Activated CD4-positive, alpha-beta T cell treated with anti-CD3 and anti-CD28 coated beads, Interleukin-2, amount 10 ng/mL, durations not matched to agents 24 days and 14 days (primary cell): Measurements from ENCODE around the gene CUX1. TPM values are rescaled to one million over a fixed set of nuclear protein-coding genes. Genes with fewer than 3 reads are reported as not detected.
"Not testable (repeated sequence)": the region's sequence is repeated elsewhere in the genome, so short reads cannot be mapped to it uniquely, and the experiment has no call there.

Experiments used
- DNase-seq: peaks from one replicate; pipeline ENCODE4 v3.0.0; 2022
- H3K27ac Mint-ChIP-seq: one replicate; pipeline ENCODE4 v1.8.0; 2022; ENCODE audit warnings: mild to moderate bottlenecking, mixed read lengths
- H3K27me3 Mint-ChIP-seq: one replicate; pipeline ENCODE4 v1.8.0; 2022; ENCODE audit warnings: mixed read lengths
- H3K36me3 Mint-ChIP-seq: one replicate; pipeline ENCODE4 v1.8.0; 2022; ENCODE audit warnings: low read depth, mild to moderate bottlenecking, mixed read lengths
- H3K4me1 Mint-ChIP-seq: one replicate; pipeline ENCODE4 v1.8.0; 2021; ENCODE audit warnings: mixed read lengths
- H3K4me3 Mint-ChIP-seq: one replicate; pipeline ENCODE4 v1.8.0; 2022; ENCODE audit warnings: mild to moderate bottlenecking, moderate library complexity, mixed read lengths
- H3K9me3 Mint-ChIP-seq: one replicate; pipeline ENCODE4 v1.8.0; 2021; ENCODE audit warnings: mixed read lengths
- intact Hi-C: fragments of 100-400 bp; cut with micrococcal nuclease; formaldehyde crosslinking; loops from one replicate; pipeline ENCODE4 v1.15.1; 2023
- total RNA-seq: library from RNA; stranded (reverse); gene quantifications from 2 replicates; pipeline ENCODE4 v1.2.3, GENCODE V29; 2022

The CUX1 gene
- total RNA-seq, 1 donor from 2014 or later: 31.5 TPM

DNA sequence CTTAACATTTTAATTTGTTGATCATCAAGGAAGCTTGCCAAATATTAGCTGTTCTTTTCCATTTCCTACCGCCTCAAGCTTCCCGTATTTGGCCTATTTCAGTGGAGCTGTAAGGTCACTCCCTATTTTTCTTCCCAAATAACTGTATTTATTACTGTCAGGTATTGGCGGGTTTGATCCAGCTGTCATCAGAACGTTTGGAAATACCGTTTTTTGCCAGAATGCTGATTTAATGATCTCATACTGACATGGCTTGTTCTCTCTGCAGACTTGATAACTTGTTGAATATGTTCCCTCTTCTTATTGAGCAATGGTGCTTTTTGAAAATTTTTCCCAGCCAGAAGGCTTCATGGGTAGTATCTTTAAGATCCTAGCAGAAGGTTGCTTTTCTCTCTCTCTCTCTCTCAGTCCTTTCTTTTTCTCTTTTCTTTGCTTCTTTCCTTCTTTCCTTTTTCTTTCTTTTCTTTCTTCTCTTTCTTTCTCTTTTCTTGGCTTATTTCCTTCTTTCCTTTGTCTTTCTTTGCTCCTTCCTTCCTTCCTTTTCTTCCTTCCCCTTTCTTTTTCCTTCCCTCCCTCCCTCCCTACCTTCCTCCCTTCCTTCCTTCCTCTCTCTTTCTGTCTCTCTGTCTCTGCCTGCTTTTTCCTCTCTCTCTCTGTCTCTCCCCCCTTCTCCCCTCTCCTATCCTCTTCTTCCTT, 42.1 kb downstream of the CUX1 start:
- Mint-ChIP-seq H3K27ac (no peak overlapping the region), H3K27me3 (no peaks in the 10 kb centered on the region), H3K4me1 (peaks cover 25% of the 10 kb centered on the region), H3K9me3 (no peaks in the 10 kb centered on the region), H3K4me3 (no peak overlapping the region), H3K36me3 (no peaks in the 10 kb centered on the region)
- no peak for DNase-seq
- intact Hi-C loops: loop anchor here (5.0 kb wide), 1 partner anchor 117 kb away; no protein-coding TSS in a partner anchor

DNA sequence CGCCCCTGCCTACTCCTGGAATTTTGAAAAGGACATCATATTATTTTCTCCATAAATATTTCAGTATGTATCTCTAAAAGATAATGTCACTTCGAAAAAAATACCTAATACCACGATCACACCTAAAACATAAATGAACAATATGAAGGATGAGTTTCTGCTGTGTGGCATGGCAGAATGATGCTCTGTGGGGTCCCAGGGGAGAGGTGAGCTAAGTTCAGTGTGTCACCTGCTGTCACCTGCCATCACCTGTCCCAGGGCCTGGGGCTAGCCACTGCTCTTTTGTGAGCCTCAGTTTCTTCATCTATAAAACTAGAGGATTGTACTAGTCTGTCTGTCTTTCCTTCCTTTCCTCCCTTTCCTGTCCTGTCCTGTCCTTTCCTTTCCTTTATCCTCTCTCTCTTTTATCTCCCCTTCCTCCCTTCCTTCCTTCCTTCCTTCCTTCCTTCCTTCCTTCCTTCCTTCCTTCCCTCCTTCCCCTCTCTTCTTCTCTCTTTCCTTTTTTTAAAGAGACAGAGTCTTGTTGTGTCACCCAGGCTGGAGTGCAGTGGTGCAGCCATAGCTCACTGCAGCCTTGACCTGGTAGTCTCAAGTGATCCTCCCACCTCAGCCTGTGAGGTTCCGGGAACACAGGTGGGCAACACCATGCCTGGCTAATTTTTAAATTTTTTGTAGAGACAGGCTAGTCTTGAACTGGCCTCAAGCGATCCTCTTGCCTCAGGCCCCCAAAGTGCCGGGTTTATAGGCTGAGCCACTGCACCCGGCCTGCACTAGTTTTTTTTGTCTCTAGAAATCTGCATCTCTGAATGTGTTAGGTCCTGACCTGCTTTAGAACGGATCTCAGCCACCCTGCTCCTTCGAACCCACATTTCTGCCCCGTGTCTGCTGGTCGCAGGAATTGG, 43.1 kb downstream of the CUX1 start:
- no peaks in the 10 kb centered on the region for H3K36me3 Mint-ChIP-seq
- no peak overlapping the region for H3K4me3 Mint-ChIP-seq
- H3K27me3 Mint-ChIP-seq: no peaks in the 10 kb centered on the region
- intact Hi-C loops: no loop called here
- DNase-seq: no peak
- H3K27ac Mint-ChIP-seq: no peak overlapping the region
- H3K4me1 Mint-ChIP-seq: peaks cover 18% of the 10 kb centered on the region
- no peaks in the 10 kb centered on the region for H3K9me3 Mint-ChIP-seq

DNA sequence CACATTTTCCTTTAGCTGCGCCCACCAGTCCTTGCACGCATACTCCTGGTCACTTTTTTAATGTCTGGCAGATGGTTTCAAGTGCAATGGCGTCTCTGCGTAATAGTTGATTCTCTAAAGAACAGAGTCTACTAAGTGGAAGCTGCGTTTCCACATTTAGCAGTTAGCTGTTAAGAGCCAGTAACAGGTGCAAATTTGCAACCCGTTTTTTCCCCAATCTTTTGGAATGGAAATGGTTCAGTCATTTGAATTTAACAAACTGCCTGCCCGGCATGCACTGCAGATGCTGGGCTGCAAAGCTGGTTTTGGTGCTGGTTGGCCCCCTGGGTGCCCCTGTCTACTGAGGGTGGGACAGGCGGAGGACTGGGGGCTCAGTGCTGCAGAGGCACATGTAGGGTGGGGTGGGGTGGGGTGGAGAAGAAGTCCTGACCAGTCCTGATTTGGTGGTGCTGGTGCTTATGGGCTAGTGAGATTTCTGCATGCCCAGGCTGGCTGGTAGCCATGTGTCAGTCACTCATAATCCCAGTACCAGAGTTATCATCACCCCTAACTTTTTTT, 43.9 kb downstream of the CUX1 start:
- H3K4me3 Mint-ChIP-seq: no peak overlapping the region
- DNase-seq: no peak
- intact Hi-C loops: no loop called here
- H3K9me3 Mint-ChIP-seq: no peaks in the 10 kb centered on the region
- no peak overlapping the region for H3K27ac Mint-ChIP-seq
- no peaks in the 10 kb centered on the region for H3K27me3 Mint-ChIP-seq
- no peaks in the 10 kb centered on the region for H3K36me3 Mint-ChIP-seq
- H3K4me1 Mint-ChIP-seq: peaks cover 16% of the 10 kb centered on the region

DNA sequence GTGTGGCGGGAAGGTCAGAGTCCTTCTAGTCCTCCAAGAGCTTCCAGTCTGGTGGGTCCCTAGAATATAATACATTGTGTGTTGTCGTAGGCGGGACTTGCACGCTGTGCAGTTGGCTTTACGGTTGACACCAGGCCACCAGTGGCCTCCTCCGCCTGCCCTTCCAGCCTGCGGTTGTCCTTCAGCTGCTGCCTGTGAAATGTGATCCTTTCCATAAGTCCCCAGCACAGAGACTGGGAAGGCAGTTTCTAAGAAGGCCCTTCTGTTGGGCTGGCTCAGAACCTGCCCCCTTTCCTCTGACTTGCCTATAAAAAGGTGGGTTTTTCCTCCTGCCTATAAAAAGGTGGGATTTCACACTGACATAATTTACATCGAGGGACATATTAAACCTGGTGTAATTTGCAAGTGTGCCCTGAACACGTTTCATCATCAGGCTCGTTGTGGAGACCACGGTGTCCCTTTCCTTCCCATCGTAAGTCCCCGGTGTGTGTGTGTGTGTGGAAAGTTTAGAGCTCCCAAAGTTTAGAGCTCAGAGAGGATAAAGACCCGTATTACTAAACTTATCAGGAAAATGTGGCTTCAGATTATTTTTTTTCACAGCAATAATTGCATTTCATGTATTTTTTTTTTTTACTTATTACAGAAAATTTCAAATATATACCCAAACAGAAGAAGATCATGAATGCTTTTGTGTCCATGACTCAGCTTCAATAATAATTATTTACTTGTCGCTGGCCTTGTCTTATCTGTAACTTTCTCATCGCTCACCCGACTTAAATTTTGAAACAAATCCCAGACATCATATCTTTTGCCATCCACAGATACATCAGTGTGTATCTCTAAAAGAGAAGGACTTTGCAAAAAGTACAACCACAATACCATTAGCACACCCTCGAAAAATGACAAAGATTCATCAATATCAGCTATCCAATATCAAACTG, 45.1 kb downstream of the CUX1 start:
- Mint-ChIP-seq H3K27me3 (no peaks in the 10 kb centered on the region), H3K4me3 (no peak overlapping the region), H3K9me3 (no peaks in the 10 kb centered on the region), H3K27ac (no peak overlapping the region), H3K36me3 (no peaks in the 10 kb centered on the region), H3K4me1 (peaks cover 5% of the 10 kb centered on the region)
- intact Hi-C loops: no loop called here
- DNase-seq: no peak

DNA sequence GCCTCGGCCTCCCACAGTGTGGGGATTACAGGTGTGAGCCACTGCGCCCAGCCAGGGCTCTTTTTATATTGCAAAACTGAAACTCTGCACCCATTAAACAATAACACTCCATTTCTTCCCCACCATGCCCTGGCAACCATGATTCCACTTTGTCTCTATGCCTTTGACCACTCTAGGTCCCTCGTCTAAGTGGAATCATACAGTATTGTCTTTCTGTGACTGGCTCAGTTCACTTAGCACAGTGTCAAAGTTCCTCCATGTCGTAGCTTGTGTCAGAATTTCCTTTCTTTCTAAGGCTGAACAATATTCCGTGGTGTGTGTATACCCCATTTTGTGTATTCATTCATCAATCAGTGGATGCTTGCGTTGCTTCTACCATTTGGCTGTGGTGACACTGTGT, 46.2 kb downstream of the CUX1 start:
- Mint-ChIP-seq H3K4me3 (no peak overlapping the region), H3K27me3 (no peaks in the 10 kb centered on the region), H3K4me1 (no peaks in the 10 kb centered on the region), H3K36me3 (no peaks in the 10 kb centered on the region), H3K9me3 (no peaks in the 10 kb centered on the region), H3K27ac (no peak overlapping the region)
- intact Hi-C loops: no loop called here
- DNase-seq: no peak

DNA sequence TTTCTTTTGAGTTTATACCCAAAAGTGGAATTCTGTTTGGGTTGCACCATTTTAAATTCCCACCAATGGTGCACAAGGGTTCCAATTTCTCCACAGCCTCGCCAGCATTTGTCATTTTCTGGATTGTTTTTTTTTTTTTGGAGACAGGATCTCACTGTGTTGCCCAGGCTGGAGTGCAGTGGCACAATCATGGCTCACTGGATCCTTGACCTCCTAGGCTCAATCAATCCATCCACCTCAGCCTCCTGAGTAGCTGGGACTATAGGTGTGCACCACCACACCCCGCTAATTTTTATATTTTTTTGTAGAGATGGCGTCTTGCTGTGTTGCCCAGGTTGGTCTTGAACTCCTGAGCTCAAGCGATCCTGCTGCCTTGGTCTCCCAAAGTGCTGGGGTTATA, 46.6 kb downstream of the CUX1 start:
- Mint-ChIP-seq H3K27me3 (no peaks in the 10 kb centered on the region), H3K27ac (no peak overlapping the region), H3K9me3 (no peaks in the 10 kb centered on the region), H3K4me3 (no peak overlapping the region), H3K4me1 (no peaks in the 10 kb centered on the region), H3K36me3 (no peaks in the 10 kb centered on the region)
- intact Hi-C loops: no loop called here
- no peak for DNase-seq

DNA sequence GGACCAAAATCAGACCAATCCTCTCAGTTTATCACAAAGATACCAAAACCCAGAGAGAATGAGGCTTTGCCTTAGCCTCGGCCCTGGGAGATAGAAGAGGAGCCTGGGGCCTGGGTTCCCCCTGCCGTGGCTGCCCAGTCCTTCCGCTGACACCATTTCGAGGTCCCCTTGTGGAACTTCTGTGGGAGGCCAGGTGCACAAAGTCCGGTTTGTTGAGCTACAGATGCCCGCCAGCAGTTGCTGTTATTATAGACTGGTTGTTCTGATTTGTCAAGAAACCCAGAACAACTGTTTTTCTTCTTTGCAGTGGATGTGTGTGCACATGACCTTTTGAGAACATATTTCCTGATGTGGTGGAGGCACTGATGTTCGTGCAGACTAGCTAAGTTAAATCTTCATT, 47.6 kb downstream of the CUX1 start:
- Mint-ChIP-seq H3K4me3 (no peak overlapping the region), H3K27ac (no peak overlapping the region), H3K4me1 (peaks cover under 1% of the 10 kb centered on the region), H3K27me3 (no peaks in the 10 kb centered on the region), H3K9me3 (no peaks in the 10 kb centered on the region), H3K36me3 (no peaks in the 10 kb centered on the region)
- DNase-seq: no peak
- intact Hi-C loops: no loop called here

DNA sequence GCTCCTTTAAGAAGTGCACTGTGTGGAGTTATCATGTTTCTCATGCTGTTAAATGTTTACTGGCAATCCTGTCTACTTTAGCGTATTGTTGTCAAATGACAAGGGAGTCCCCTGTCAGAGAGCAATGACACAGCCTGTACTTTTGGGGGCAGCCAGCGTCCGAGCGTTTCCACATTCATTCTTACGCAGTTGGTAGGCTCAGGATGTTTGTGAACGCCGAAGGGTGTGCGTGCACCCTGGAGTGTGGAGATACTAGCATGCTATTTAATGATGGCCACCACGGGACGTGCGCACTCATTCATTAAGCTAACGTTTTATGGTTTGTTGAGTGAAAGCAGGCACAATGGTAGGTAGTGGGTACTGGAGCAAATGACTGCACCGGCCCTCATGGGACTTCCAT, 48.0 kb downstream of the CUX1 start:
- H3K4me3 Mint-ChIP-seq: no peak overlapping the region
- no peaks in the 10 kb centered on the region for H3K9me3 Mint-ChIP-seq
- no peaks in the 10 kb centered on the region for H3K27me3 Mint-ChIP-seq
- no peaks in the 10 kb centered on the region for H3K36me3 Mint-ChIP-seq
- DNase-seq: no peak
- peaks cover 3% of the 10 kb centered on the region for H3K4me1 Mint-ChIP-seq
- H3K27ac Mint-ChIP-seq: no peak overlapping the region
- intact Hi-C loops: no loop called here

DNA sequence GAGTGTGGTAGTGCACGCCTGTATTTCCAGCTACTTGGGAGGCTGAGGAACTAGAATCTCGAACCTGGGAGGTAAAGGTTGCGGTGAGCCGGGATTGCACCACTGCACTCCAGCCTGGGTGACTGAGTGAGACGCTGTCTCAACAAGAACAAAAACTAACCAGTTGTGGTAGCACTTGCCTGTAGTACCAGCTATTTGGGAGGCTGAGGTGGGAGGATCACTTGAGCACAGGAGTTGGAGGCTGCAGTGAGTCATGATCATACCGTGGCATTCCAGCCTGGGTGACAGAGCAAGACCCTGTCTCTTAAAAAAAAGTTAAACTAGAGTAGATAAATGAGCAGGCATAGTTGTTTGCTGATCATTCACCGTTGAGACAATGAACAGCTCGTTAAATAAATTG, 48.9 kb downstream of the CUX1 start:
- Mint-ChIP-seq H3K4me1 (peaks cover 3% of the 10 kb centered on the region), H3K27ac (no peak overlapping the region), H3K9me3 (no peaks in the 10 kb centered on the region), H3K36me3 (no peaks in the 10 kb centered on the region), H3K4me3 (no peak overlapping the region), H3K27me3 (no peaks in the 10 kb centered on the region)
- intact Hi-C loops: no loop called here
- DNase-seq: no peak

DNA sequence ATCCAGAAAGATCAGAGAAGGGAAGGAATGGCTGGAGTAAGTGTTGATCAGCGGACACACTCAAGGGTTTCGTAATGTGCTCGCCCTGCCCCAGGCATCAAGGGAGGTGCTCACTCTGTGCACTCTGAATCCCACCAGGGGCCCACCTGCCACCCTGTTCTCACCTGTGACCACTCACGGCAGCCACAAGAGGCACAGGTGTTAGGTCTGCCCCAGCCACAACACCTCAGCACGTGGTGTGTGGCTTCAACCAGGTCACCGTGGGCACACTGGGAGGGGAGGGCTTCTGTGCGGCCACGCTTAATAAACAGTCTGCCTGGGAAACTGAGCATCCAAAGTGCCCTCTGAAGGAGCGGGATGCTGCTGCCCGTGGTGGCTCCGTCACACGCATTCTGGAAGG, 49.8 kb downstream of the CUX1 start:
- Mint-ChIP-seq H3K36me3 (no peaks in the 10 kb centered on the region), H3K4me3 (no peak overlapping the region), H3K4me1 (peaks cover 3% of the 10 kb centered on the region), H3K9me3 (no peaks in the 10 kb centered on the region), H3K27ac (no peak overlapping the region), H3K27me3 (no peaks in the 10 kb centered on the region)
- no peak for DNase-seq
- intact Hi-C loops: no loop called here

DNA sequence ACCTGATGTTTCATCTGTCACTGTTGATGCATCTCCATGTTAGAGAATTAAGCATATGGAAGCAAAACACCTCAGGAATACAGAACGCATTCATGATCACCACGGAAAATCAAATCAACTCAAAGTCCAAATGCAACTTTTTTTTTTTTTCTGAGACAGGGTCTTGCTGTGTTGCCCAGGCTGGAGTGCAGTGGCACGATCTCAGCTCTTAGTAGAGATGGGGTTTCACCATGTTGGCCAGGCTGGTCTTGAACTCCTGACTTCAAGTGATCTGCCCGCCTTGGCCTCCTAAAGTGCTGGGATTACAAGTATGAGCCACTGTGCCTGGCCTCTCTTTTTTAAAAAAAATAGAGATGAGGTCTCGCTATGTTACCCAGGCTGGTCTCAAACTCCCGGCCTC, 50.3 kb downstream of the CUX1 start:
- DNase-seq, H3K4me3 Mint-ChIP-seq, H3K27ac Mint-ChIP-seq, intact Hi-C loops, H3K9me3 Mint-ChIP-seq, H3K36me3 Mint-ChIP-seq, H3K4me1 Mint-ChIP-seq, H3K27me3 Mint-ChIP-seq: not testable (repeated sequence)

DNA sequence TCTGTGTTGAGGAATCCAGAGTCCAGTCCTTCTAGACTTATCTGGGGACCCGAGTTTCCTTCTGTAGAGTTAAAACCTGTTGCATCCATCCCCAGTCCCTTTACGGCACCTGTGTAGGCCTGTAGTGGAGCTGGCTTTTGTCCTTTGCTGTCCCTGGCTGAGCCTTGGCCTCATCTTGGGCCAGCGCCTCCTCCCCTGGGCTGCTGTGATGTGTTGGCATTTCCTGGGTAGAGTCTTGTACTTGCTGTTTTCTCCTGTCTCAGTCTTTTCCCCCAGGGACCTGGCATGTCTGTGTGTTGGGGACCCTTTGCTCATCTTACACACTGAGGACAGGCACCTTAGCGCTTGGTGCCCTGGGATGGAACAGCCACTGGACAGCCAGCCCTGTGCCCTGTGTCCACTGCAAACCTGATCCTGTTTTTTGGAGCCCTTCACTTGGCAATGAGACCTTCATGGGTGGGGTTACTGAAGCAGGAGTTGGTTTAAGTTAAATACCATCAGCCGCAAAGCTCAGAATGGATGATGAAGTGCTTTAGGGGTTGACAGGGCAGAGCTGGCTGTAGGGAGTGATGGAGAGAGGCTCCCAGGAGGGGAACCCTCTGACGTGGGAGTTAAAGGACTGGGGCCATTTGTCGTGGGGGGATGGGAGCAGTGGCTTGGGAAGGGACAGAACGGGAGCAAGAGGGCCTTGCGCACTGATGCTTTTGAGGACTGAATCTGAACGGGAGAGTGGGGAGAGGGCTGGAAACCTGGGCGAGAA, 50.9 kb downstream of the CUX1 start:
- Mint-ChIP-seq H3K36me3 (no peaks in the 10 kb centered on the region), H3K4me3 (no peak overlapping the region), H3K9me3 (no peaks in the 10 kb centered on the region), H3K4me1 (peaks cover 3% of the 10 kb centered on the region), H3K27ac (no peak overlapping the region), H3K27me3 (no peaks in the 10 kb centered on the region)
- intact Hi-C loops: no loop called here
- DNase-seq: no peak
